HT-29 (cell line): ENCODE measurements around the gene CDYL. TPM values are rescaled to one million over a fixed set of nuclear protein-coding genes. Genes with fewer than 3 reads are reported as not detected.
"Not testable (repeated sequence)": the region's sequence is repeated elsewhere in the genome, so short reads cannot be mapped to it uniquely, and the experiment has no call there.

Experiments
- DNase-seq: peaks from one replicate; pipeline ENCODE4 v3.0.0-alpha.2; 2015; ENCODE audit warnings: low spot score
- total RNA-seq: library from RNA; depleted of rRNA; stranded (reverse); fragments of >200 nt; shearing (Covaris generic); gene quantifications from 2 replicates; pipeline ENCODE4 v1.2.3, GENCODE V29; 2014; rRNA removed

CDYL gene
- total RNA-seq, 1 experiment from 2014 or later, result 33.1 TPM

GRCh38 chr6:4994741-4995140 is 218.5 kb downstream of the CDYL start:
- DNase-seq, result no peak

- no peak for DNase-seq
Measured at GRCh38 chr6:4997862-4998261, 221.7 kb downstream of the CDYL start.

DNA sequence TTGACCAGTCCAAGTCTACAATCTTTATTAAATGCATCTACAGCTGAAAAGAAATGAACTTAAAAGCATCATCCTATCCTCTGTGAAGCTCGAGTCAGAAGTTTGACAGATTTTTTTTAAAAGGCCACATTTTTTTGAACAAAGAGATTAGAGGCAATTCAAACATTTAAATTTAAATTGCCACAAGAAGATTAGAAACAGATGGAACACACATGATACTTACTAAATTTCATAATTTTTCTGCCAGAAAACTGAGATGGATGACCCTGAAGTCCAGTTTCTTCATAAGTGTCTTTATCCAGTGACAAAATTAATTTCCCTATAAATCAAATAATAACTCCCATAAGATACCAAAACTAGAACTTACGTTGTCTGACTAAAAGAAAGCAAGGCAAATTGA is 223.4 kb downstream of the CDYL start:
- DNase-seq, result no peak

DNA sequence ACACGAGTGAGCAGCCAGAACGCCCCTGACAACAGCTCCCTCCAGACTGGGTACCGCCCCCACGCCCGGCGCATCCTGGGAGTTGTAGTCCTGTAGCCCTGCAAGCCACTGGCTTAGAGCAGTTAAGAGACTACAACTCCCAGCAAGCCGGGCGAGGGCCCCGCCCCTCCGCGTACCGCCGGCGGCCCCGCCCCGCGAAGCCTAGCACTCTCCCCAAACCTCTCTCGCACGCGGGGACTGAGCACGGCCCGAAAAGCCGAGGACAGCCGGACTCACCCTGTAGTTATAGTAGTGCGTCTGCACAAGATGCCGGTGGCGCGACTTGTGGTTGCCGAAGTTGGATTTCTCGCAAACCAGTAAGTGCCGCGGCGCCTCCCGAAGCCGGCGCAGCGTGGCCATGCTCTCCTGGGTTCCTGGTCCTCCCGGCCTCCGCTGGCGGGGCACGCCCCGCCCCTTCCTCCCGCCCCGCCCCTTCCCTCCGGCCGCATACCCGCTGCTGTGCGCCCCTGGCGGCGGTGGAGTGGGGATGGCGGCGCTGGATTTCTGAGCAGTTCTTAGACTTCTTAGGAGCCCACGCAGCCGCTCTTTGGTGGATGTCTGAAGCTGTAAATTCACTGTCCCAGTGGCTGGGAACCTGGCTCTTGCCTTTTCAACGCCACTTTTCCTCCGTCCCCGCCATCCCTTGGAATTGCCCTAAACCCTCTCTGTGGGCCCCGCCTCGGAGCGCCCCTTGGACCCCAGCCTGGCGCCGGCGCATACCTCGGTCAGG is 227.6 kb downstream of the CDYL start, which contains the start of gene RPP40:
Gene RPP40 (minus strand): TSS at position 434 of the 769 bp plus-strand sequence. CDS start 35 bp downstream, at position 399.
- peak; percentile 97 for DNase-seq

- no peak for DNase-seq
Measured at GRCh38 chr6:5004373-5005037, 228.3 kb downstream of the CDYL start.

GRCh38 chr6:5005038-5005433 is 228.8 kb downstream of the CDYL start:
- DNase-seq, result not testable (repeated sequence)

Other genes with a start within 250 kb of the CDYL start
- 9.8 and 24.9 TPM in 2 replicates for gene RPP40, start 227.6 kb downstream of the CDYL start, total RNA-seq